HuH-7 (cell line): ENCODE data around the gene OR5D18.
"Not testable (repeated sequence)": the region's sequence is repeated elsewhere in the genome, so short reads cannot be mapped to it uniquely, and the experiment has no call there.

Experiments used
- DNase-seq: peaks from one replicate; pipeline ENCODE4 v3.0.0; 2011; ENCODE audit warnings: low spot score

OR5D18 gene

DNA sequence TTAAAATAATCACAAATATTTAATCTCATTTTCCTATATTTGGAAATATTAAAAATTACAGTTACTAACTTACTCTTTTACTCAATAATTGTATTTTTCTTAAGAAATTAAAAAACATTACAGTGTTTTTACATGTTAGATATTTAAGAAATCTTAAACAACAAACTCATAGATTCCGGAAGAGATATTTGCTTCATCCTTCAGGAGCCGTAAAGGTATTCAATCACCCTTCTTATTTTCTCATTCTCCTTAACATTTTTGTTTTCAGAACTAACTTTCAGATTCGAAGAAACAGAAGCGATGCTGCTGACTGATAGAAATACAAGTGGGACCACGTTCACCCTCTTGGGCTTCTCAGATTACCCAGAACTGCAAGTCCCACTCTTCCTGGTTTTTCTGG, at the start of gene OR5D18:
OR5D18 (plus strand) TSS at position 301 of the 400 bp plus-strand sequence; CDS start at position 301, 0 bp downstream.
- DNase-seq, result no peak

DNA sequence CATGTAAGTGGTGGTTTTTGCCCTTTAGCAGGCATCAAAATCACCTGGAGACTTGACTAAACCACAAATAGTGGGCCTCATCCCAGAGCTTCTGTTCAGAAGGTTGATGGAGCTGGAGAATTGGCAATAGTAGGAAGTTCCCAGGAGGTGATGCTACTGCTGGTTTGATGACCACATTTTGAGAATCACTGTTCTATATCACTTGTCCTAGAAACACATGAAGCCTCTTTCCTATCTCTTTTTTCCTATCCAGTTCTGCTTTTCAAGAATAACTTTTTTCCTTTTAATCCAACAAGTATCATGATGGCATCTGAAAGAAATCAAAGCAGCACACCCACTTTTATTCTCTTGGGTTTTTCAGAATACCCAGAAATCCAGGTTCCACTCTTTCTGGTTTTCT, 46.3 kb upstream of the OR5D18 start, which contains the start of gene OR5D13:
OR5D13 (plus strand) TSS at position 301 of the 400 bp plus-strand sequence; CDS start at position 301, 0 bp downstream.
- no peak for DNase-seq

DNA sequence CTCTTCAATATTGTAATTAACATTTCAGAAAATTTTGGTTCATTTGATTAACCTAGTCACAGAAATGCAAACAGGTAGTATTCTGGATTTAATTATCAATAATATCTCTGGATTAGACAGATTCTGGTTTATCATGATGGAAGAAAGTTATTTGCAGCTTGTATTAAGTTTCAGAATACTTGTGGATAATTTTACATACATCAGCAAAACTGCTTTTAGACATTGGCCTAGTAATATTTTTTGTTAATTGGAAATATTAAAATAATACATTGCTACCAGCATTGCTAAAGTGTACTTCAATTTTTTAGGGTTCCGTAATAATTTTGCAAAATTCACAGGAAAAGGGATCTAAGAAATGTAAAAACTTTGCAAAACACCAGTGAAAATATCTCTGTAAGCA, 27.8 kb upstream of the OR5D18 start:
- no peak for DNase-seq

DNA sequence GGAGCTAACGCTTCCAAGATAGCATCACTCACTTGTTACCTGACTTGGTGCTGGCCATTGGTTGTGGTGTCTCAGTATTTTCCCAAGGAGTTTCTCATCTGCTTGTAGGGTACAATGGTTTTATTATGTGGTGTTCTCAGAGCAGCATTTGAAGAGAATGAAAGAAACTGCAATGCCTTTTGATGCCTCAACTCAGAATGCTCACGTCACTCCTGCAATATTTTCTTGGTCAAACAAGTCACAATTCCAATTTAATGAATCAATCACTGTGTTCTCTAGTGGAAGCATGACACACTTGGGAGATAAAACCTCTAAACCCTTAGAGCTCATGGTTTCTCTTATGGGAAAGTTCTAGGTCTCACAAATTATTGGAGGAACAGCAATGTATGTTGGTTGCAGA, 26.1 kb upstream of the OR5D18 start:
- DNase-seq, result no peak

DNA sequence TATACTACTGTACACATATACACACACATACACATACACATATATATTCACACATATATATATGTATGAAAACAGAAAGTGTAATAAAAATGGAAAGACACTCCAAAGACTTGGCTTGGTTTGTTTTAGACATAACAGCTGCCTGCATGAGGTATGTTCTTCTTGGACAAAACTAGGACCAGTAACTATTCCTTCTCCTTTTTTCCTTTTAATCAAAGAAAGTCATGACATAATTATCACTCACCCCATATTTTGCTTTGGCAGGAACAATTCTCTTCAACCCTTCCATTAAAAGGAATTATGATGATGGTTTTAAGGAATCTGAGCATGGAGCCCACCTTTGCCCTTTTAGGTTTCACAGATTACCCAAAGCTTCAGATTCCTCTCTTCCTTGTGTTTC, 24.2 kb upstream of the OR5D18 start, which contains the start of gene OR5D14:
OR5D14 (plus strand) TSS at position 301 of the 400 bp plus-strand sequence; CDS start at position 301, 0 bp downstream.
- no peak for DNase-seq

DNA sequence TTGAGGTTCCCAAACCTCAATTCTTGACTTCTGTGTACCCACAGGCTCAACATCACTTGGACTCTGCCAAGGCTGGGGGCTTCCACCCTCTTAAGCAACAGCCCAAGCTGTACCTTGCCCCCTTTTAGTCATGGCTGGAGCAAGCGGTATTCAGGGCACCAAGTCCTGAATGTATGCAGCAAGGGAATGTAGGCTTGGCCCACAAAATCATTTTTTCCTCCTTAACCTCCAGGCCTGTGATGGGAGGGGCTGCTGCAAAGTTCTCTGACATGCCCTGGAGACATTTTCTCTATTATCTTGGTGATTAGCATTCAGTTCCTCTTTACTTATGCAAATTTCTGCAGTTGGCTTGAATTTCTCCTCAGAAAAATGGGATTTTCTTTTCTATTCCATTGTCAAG, 13.2 kb upstream of the OR5D18 start:
- DNase-seq, result no peak

DNA sequence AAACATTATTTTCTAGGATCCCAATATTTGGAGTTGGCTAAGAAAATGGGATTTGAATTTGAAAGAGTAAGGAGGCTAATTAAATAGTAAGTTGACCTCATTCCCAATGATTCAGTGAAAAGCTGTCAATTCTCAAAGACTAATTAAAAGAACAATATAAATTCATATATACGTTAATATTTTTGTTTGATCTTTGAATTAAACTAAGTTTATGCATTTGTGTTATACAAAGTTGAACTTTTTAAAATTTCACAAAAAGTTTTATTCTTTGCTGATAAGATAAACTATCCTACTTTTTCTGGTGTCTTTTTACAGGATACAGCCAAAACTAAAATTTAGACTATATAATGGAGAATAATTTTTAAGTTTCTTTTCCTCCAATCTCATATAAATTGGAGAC, 8.4 kb upstream of the OR5D18 start, which contains the start of gene OR5L1:
OR5L1 (plus strand) TSS at position 301 of the 400 bp plus-strand sequence. CDS start 100 bp downstream, outside the sequence.
- DNase-seq, result no peak

DNA sequence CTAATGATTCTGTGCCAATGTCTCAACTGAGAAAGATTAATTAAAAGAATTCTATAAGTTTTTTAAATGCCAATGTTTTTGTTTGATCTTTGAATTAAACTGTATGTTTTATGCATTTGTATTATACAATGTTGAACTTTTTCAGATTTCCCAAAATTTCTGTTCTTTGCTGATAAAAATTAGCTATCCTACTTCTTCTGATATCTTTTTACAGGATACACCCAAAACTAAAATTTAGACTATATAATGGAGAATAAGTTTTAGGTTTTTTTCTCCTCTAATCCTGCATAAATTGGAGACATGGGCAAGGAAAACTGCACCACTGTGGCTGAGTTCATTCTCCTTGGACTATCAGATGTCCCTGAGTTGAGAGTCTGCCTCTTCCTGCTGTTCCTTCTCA, 7.5 kb downstream of the OR5D18 start, which contains the start of gene OR5L2:
OR5L2 (plus strand) TSS at position 301 of the 400 bp plus-strand sequence; CDS start at position 301, 0 bp downstream.
- no peak for DNase-seq

DNA sequence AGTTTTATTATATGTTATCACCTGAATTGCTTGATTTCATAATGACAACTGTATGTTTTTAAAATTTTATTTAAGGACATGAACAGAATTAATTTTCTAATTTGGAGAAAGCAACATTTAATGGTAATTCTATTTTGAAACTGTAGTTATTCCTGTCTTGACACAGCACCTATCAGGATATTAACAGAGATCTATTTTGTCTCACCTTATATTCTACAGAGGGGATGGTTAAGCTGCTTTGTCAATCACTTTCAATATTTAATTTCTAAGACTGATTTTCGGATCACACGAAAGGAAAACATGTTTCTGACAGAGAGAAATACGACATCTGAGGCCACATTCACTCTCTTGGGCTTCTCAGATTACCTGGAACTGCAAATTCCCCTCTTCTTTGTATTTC, 19.0 kb downstream of the OR5D18 start, which contains the start of gene OR5D16:
OR5D16 (plus strand) TSS at position 301 of the 400 bp plus-strand sequence; CDS start at position 301, 0 bp downstream.
- no peak for DNase-seq

DNA sequence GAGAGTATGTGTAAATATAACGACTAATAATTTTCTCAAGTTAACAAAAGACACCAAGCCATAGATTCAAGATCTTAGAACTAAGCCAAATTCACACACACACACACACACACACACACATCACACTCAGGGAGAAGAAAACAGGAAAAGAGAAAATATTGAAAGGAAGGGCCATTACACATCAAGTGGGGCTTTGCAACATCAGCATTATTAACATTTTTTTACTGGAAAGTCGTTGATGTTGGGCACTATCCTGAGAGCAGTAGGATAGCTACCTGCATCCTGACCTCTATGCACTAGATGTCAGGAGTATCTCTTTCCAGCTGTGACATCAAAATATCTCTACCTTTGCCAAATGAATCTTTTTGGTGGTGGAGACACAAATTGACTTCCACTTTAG, 28.0 kb downstream of the OR5D18 start:
- DNase-seq, result no peak

DNA sequence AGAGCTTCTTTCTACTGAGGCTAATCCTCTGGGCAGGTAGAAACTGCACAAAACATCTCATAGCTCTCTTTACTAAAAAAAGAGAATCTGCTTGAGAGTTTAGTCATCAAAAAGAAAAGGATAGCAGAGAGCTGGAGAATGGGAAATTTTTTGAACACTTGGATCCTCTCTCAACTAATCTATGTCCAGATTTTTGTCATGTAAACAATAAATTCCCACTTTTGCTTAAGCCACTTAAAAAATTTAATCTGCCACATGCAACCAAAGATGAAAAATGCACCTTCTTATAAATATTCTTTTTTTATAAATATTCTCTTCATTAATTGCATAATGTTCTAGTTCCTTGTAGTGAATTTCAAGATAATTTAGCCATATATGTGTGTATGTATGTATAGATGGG, 29.6 kb downstream of the OR5D18 start:
- no peak for DNase-seq

DNA sequence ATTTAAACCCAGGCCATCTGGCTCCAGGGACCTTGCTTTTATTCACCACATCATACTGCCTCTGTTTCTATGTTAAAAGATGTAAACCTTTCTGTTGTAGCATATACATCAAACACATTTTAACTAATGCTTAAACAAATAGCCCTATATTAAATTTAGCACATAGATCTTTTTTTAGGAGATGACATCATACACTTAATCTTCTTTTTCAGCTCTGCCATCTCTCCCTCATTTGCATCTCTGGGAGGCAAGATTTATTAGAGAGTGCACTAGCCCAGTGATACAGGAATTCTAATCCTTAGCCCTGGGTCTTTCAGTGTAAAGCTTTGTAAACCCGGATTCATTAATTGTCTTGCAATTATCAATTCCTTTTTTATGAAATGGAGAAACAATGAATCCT, 32.7 kb downstream of the OR5D18 start:
- no peak for DNase-seq

DNA sequence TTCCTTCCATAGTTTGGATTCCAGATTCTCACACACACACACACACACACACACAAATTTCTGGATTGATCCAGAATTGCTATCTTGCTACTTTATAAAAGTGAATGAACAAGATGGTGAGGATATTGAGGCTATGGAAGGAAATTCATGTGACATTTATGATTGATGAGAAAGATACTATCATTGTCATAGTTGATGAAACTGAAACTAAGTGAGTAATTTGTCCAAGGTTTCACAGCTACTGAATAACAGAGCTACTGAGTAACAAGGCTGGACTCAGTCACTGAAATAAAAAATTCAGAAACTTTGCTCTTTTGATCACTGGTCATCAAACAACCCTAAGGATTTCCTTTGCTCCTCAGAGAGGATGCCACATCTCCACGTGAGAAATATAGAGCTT, 35.3 kb downstream of the OR5D18 start:
- no peak for DNase-seq

DNA sequence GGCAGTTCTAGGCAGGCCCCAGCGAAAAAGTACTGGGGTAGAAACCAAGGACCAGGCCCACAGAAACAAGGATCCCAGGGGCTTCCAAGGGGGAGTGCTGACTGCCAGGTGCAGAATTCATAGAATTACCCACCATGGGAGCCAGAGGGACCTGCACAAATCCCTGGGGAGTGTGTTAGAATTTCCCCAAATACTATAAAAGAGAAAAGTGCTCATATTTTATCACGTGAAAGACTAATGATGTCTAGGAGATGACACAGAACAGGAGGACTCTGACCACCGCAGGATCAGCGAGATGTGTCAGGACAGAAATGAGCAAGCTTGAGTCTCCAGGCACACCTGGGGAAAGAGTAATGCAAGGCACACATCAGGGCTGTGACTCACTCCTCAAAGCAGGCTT, 47.9 kb downstream of the OR5D18 start:
- not testable (repeated sequence) for DNase-seq
